Osteoblast (primary cell): ENCODE data around the gene PRPSAP2. TPM values are rescaled to one million over a fixed set of nuclear protein-coding genes. Genes with fewer than 3 reads are reported as not detected.
"Not testable (repeated sequence)": the region's sequence is repeated elsewhere in the genome, so short reads cannot be mapped to it uniquely, and the experiment has no call there.

ENCODE experiments used
- DNase-seq: peaks from one replicate; pipeline ENCODE4 v3.0.0; 2011; ENCODE audit warnings: low spot score, mixed read lengths; ENCODE audit not compliant: insufficient read length; ENCODE audit errors: missing footprints
- H2AFZ ChIP-seq: 2 replicates; pipeline ENCODE4 v1.6.0; 2011; ENCODE audit warnings: mild to moderate bottlenecking, low read length
- H3K27ac ChIP-seq: 2 replicates; pipeline ENCODE4 v1.5.1; 2011; ENCODE audit warnings: mild to moderate bottlenecking, low read depth, low read length, moderate library complexity
- H3K27me3 ChIP-seq: 2 replicates; pipeline ENCODE4 v1.6.0; 2012; ENCODE audit warnings: mild to moderate bottlenecking, control low read depth, inconsistent platforms, low read length, moderate library complexity; ENCODE audit not compliant: insufficient read depth
- H3K36me3 ChIP-seq: 2 replicates; pipeline ENCODE4 v1.5.1; 2011; ENCODE audit warnings: mild to moderate bottlenecking, low read length, control low read depth, moderate library complexity; ENCODE audit not compliant: insufficient read depth
- H3K4me1 ChIP-seq: 2 replicates; pipeline ENCODE4 v1.5.1; 2011; ENCODE audit warnings: mild to moderate bottlenecking, low read length, control low read depth, moderate library complexity; ENCODE audit not compliant: insufficient read depth
- H3K4me2 ChIP-seq: 2 replicates; pipeline ENCODE4 v1.6.0; 2011; ENCODE audit warnings: mild to moderate bottlenecking, low read length; ENCODE audit not compliant: insufficient read depth
- H3K4me3 ChIP-seq: fragments of 200-600 bp; sonication (generic); 3 replicates; pipeline ENCODE4 v1.5.1; 2012; ENCODE audit warnings: mild to moderate bottlenecking, low read length, inconsistent platforms; ENCODE audit not compliant: insufficient read depth
- H3K79me2 ChIP-seq: 2 replicates; pipeline ENCODE4 v1.6.0; 2012; ENCODE audit warnings: mild to moderate bottlenecking, low read length, control low read depth, inconsistent platforms; ENCODE audit not compliant: insufficient read depth
- H3K9me3 ChIP-seq: 2 replicates; pipeline ENCODE4 v1.5.1; 2011; ENCODE audit warnings: low read depth, low read length, control low read depth
- H4K20me1 ChIP-seq: 2 replicates; pipeline ENCODE4 v1.6.0; 2012; ENCODE audit warnings: mild to moderate bottlenecking, low read length, control low read depth; ENCODE audit not compliant: insufficient read depth
- CTCF ChIP-seq: IDR thresholded peaks from 2 replicates; pipeline ENCODE4 v1.5.1; 2011; ENCODE audit warnings: mild to moderate bottlenecking, low read depth, low read length, moderate library complexity; ENCODE audit errors: extremely low read depth
- total RNA-seq: library from RNA; depleted of rRNA; stranded (reverse); fragments of >200 nt; gene quantifications from 2 replicates; pipeline ENCODE4 v1.2.3, GENCODE V29; 2012

Gene PRPSAP2, protein sequence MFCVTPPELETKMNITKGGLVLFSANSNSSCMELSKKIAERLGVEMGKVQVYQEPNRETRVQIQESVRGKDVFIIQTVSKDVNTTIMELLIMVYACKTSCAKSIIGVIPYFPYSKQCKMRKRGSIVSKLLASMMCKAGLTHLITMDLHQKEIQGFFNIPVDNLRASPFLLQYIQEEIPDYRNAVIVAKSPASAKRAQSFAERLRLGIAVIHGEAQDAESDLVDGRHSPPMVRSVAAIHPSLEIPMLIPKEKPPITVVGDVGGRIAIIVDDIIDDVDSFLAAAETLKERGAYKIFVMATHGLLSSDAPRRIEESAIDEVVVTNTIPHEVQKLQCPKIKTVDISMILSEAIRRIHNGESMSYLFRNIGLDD
- total RNA-seq: 23.9 and 25.6 TPM in 2 replicates

DNA sequence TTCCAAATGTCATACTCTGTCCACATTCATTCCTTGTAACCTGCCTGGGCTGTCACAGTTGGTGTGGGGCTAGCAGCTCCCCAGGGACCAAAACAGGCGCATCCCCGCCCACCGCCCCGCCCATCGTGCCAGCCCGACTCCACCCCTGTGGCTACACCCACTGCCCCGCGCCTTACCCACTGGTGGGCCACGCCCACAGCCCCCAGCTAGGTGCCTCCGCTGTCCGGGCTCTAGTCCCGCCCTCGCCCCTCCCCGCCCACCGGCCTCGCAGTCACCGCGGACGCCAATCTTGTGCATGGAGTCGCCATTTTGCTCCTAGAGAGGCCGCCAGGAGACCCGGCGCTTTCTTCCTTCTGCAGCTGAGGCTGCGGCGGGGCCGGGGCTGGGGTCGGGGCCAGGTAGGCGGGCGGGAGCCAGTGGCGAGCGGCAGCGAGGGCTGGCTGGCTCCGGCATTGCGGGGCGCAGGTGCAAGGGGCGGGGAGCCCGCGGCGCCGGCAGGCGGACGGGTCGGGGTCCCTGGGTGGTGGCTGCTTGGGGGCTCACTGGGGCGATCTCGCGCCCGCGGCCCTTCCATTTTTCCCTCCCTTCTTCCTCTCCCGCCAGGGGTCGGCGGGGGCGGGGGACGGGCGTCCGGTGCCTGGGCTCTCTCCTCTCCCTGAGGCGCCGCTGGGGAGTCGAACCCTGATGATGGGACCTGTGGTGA is at the start of gene PRPSAP2:
PRPSAP2 (plus strand) TSS at position 268 of the 703 bp plus-strand sequence. CDS start 7,703 bp downstream, outside the sequence.
- Histone ChIP-seq H2AFZ (peak within 1 kb of the TSS; percentile 67), H4K20me1 (no peaks in the 10 kb centered on the region), H3K27me3 (no peaks in the 10 kb centered on the region), H3K27ac (peak within 1 kb of the TSS; percentile 51), H3K79me2 (peaks cover 46% of the 10 kb centered on the region), H3K36me3 (no peaks in the 10 kb centered on the region), H3K4me2 (peak within 1 kb of the TSS; percentile 86), H3K4me1 (peaks cover 32% of the 10 kb centered on the region), H3K4me3 (peak within 1 kb of the TSS; percentile 80), H3K9me3 (no peaks in the 10 kb centered on the region)
- peak; percentile 99 for DNase-seq
- TF ChIP-seq CTCF: no peak

DNA sequence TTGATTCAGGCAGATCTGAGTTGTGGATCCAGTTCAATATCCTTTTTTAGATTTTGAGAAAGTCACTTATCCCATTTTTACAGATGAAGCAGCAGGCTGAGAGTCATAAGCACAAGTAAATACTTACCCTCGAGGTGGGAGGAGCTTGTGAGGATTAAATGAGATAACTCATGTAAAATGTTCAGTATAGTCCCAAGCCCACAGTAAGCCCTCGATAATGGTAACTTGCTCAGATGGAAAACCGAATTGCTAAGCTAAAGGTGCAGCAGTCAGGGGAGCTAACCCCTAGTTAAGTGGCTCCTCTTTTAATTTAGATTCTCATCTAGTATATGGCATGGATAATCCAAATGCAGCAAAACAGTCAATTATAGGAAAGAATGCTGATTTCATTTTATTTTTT is 42.0 kb upstream of the PRPSAP2 start:
- not testable (repeated sequence) for H3K4me2 ChIP-seq, H3K27me3 ChIP-seq, H3K4me1 ChIP-seq, H3K27ac ChIP-seq, H3K9me3 ChIP-seq, H4K20me1 ChIP-seq, H3K4me3 ChIP-seq, H3K79me2 ChIP-seq, H3K36me3 ChIP-seq, H2AFZ ChIP-seq, DNase-seq

DNA sequence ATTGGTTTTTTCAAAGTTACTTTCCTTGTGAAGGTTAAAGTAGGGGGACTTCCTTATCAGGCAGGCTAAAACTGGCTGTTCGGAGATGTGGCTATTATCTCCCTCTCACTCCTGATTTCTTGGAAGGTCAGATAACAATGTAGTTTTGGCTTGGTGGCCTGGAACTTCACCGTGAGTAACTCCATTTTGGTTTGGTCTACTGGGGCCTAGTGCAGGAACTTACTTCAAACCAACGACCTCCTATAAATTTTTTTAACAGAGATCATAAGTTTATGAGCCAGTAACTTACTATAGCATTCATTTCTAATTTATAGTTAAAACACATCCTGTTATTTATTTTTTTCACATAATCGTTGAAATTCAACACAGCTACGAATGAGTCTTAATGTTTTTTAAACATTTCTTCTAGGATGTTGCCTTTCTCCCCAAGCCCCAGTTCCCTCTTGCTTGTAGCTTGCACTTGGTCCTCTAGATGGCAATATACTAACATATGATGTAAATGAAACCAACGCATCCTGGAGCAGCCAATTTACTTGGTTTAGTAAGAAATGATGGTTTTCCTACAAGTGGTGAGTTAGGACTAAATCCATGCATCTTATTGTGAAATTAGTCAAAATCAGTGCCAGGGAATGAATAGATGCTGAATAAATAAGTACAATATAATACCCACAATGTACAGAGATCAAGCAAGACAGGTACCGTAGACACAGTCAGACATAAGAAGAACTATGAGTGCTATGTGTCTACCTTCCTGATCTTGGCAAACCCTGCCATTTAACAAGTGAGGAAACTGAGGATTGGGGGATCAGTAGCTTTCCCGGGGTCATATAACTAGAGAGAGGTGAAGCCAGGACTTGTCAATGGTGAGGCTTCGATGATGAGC is 41.2 kb upstream of the PRPSAP2 start:
- not testable (repeated sequence) for H3K36me3 ChIP-seq, H3K9me3 ChIP-seq, H3K4me2 ChIP-seq, H3K27me3 ChIP-seq, H2AFZ ChIP-seq, H3K27ac ChIP-seq, H3K4me1 ChIP-seq, DNase-seq, H3K4me3 ChIP-seq, H4K20me1 ChIP-seq, H3K79me2 ChIP-seq
- peak; percentile 56 for TF ChIP-seq CTCF

DNA sequence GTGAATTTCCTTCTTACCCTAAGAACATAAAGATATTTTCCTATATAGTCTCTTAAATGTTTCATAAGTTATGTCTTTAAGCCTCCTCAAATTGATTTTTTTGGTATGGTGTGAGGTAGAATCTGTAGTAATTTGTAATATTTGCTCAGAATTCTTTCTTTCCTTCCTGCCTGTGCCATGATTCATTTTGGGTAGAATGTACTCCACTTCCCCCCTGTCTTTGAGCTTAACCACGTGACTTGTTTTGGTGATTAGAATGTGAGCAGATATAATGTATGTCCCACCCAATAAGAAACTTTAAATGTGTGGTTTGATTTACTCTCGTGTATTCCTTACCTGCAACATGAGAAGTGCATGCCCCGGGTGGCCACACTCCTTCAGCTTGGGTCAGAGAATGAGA is 36.5 kb upstream of the PRPSAP2 start:
- not testable (repeated sequence) for H2AFZ ChIP-seq, H3K4me1 ChIP-seq, H3K36me3 ChIP-seq, H4K20me1 ChIP-seq, H3K79me2 ChIP-seq, H3K27ac ChIP-seq, H3K9me3 ChIP-seq, H3K4me2 ChIP-seq, H3K4me3 ChIP-seq, H3K27me3 ChIP-seq
- DNase-seq: peak; percentile 53

DNA sequence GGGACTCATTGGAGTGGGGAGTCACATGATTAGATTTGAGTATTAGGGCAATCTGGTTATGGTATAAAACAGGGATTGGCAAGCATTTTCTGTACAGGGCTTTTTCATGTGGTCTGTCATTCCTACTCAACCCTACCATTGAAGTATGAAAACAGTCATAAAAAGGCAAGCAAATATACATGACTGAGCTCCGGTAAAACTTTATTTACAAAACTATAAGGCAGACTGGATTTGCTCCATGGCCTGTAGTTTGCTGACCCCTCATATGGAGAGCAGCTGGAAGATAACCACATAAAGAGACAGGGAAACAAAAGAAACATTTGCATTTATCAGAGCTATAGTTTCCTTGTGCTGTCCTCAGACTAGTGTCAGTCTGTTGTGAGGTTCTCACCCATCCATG is 30.3 kb upstream of the PRPSAP2 start:
- H3K4me3 ChIP-seq, H3K27ac ChIP-seq, H3K9me3 ChIP-seq, H2AFZ ChIP-seq, H3K79me2 ChIP-seq, H3K36me3 ChIP-seq, H3K27me3 ChIP-seq, H4K20me1 ChIP-seq, H3K4me2 ChIP-seq, H3K4me1 ChIP-seq, DNase-seq: not testable (repeated sequence)
